DND-41 (cell line): Measurements from ENCODE around the gene HUNK.

ENCODE experiments used
- CTCF ChIP-seq: IDR thresholded peaks from 2 replicates; pipeline ENCODE4 v1.5.1; 2012; ENCODE audit warnings: borderline replicate concordance, low read length, moderate library complexity, mild to moderate bottlenecking; ENCODE audit not compliant: poor library complexity, severe bottlenecking; ENCODE audit errors: extremely low read depth
- EZH2 ChIP-seq: IDR thresholded peaks from 3 replicates; pipeline ENCODE4 v1.6.1; 2012; ENCODE audit warnings: borderline replicate concordance, low read depth, mild to moderate bottlenecking, moderate library complexity, low read length, inconsistent platforms; ENCODE audit not compliant: severe bottlenecking

GRCh38 chr21:32036756-32037155 lies 163.9 kb downstream of the HUNK start:
- no peak for TF ChIP-seq CTCF
- TF ChIP-seq EZH2 = no peak
